ENCODE measurements around the gene GRIPAP1. TPM values are rescaled to one million over a fixed set of nuclear protein-coding genes. Genes with fewer than 3 reads are reported as not detected.

GRIPAP1 gene
- total RNA-seq, 4 donors from 2014 or later, result 30.0 to 43.7 (median 32.4) TPM

GRCh38 chrX:48999030-48999429 is 3.0 kb downstream of the GRIPAP1 start:
- TF ChIP-seq POLR2A (IDR thresholded peaks at IDR 0.05) (no peak), CTCF (IDR thresholded peaks at IDR 0.05) (no peak)
- no peak for DNase-seq (ENCODE audit: low spot score in 2 of 2)
- WGBS, 2 donors, result 83% methylated on average over 4 to 5 of the region's 5 CpGs
- intact Hi-C loops (cut with DNase I; ENCODE audit: low total_unique reads), result no loop called here
- H3K4me3 ChIP-seq (ENCODE audit: low read depth, poor library complexity, severe bottlenecking), result no peak overlapping the region

- 78 to 84% methylated on average over 3 to 4 of the region's 4 CpGs for WGBS, 2 donors
- TF ChIP-seq CTCF (IDR thresholded peaks at IDR 0.05), result no peak
- TF ChIP-seq POLR2A (IDR thresholded peaks at IDR 0.05), result no peak
- no peak overlapping the region for H3K4me3 ChIP-seq (ENCODE audit: low read depth, poor library complexity, severe bottlenecking)
- intact Hi-C loops (cut with DNase I; ENCODE audit: low total_unique reads), result no loop called here
- DNase-seq (ENCODE audit: low spot score in 2 of 2), result no peak
Observed at GRCh38 chrX:48998391-48998790, 3.7 kb downstream of the GRIPAP1 start.

GRCh38 chrX:48997865-48998264 is 4.2 kb downstream of the GRIPAP1 start:
- no peak overlapping the region for H3K4me3 ChIP-seq (ENCODE audit: low read depth, poor library complexity, severe bottlenecking)
- WGBS, 2 donors, result 58 to 59% methylated on average over 1 of the region's 1 CpG
- intact Hi-C loops (cut with DNase I; ENCODE audit: low total_unique reads), result no loop called here
- no peak for DNase-seq (ENCODE audit: low spot score in 2 of 2)
- TF ChIP-seq CTCF (IDR thresholded peaks at IDR 0.05), result no peak
- TF ChIP-seq POLR2A (IDR thresholded peaks at IDR 0.05), result no peak

GRCh38 chrX:48997455-48997854 is 4.6 kb downstream of the GRIPAP1 start:
- no peak for DNase-seq (ENCODE audit: low spot score in 2 of 2)
- no peak for TF ChIP-seq CTCF (IDR thresholded peaks at IDR 0.05)
- TF ChIP-seq POLR2A (IDR thresholded peaks at IDR 0.05), result no peak
- 85 to 94% methylated on average over 3 of the region's 3 CpGs for WGBS, 2 donors
- intact Hi-C loops (cut with DNase I; ENCODE audit: low total_unique reads), result no loop called here
- no peak overlapping the region for H3K4me3 ChIP-seq (ENCODE audit: low read depth, poor library complexity, severe bottlenecking)

- TF ChIP-seq POLR2A (IDR thresholded peaks at IDR 0.05) (no peak), CTCF (IDR thresholded peaks at IDR 0.05) (no peak)
- WGBS, 2 donors, result 58 to 84% methylated on average over 6 of the region's 6 CpGs
- no peak overlapping the region for H3K4me3 ChIP-seq (ENCODE audit: low read depth, poor library complexity, severe bottlenecking)
- DNase-seq (ENCODE audit: low spot score in 2 of 2), result no peak
- intact Hi-C loops (cut with DNase I; ENCODE audit: low total_unique reads), result no loop called here
Observed at GRCh38 chrX:48996969-48997368, 5.1 kb downstream of the GRIPAP1 start.

- no peak for DNase-seq (ENCODE audit: low spot score in 2 of 2)
- intact Hi-C loops (cut with DNase I; ENCODE audit: low total_unique reads), result no loop called here
- no peak for TF ChIP-seq POLR2A (IDR thresholded peaks at IDR 0.05)
- TF ChIP-seq CTCF (IDR thresholded peaks at IDR 0.05), result no peak
- H3K4me3 ChIP-seq (ENCODE audit: low read depth, poor library complexity, severe bottlenecking), result no peak overlapping the region
Observed at GRCh38 chrX:48992341-48992740, 9.7 kb downstream of the GRIPAP1 start.

Data from lower leg skin (tissue), 4 donors.